ENCODE results near the gene MGAM2.

DNA sequence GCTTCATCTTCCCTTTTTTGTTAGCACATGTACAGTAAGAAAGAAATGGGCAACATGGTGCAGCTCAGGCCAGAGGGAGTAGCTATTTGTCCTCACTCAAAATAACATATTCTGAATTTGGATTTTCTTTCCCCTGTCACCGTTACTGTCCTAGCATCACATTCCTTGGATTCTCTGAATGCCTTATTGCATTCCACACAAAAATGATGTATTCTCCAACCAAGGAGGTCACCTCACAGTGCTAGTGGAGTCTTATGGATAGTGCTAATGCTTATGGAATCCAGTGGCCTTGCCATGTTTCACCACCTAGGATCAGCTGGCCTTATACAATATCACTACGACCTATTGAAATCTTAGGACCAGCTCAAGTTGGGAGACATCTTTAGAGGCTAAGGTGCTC, 139.2 kb downstream of the MGAM2 start:
- TF ChIP-seq, protein P1, sequence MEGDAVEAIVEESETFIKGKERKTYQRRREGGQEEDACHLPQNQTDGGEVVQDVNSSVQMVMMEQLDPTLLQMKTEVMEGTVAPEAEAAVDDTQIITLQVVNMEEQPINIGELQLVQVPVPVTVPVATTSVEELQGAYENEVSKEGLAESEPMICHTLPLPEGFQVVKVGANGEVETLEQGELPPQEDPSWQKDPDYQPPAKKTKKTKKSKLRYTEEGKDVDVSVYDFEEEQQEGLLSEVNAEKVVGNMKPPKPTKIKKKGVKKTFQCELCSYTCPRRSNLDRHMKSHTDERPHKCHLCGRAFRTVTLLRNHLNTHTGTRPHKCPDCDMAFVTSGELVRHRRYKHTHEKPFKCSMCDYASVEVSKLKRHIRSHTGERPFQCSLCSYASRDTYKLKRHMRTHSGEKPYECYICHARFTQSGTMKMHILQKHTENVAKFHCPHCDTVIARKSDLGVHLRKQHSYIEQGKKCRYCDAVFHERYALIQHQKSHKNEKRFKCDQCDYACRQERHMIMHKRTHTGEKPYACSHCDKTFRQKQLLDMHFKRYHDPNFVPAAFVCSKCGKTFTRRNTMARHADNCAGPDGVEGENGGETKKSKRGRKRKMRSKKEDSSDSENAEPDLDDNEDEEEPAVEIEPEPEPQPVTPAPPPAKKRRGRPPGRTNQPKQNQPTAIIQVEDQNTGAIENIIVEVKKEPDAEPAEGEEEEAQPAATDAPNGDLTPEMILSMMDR (IDR thresholded peaks at IDR 0.05; ENCODE audit: low read length), result no peak
- no peak for TF ChIP-seq EZH2 (IDR thresholded peaks at IDR 0.05; ENCODE audit: borderline replicate concordance, low read length)

Data from OCI-LY1 (cell line).